Fibroblast of skin of right biceps (primary cell): ENCODE results near the gene OR52E8.

Source experiments
- DNase-seq: peaks from one replicate; pipeline ENCODE4 v3.0.0-alpha.2; 2013

Gene OR52E8

DNA sequence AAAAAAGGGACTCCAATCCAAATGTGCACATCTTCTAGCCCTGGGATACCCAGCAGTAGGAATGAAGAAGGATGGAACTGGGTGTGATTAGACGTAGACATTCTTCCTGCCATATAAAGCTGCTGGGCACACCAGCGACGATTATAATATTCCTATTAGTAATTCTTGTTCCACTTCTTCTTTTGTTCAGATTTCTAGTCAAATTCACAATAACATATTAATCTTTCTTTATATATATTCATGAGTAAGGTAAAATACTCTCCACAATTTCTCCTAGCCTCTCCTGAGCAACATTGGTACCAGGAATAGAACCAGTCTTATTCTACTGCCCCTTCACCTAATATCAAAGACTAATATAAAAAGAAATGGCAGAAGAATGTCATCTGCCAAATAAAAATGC, at the start of gene OR52E8:
Gene OR52E8, minus strand, starts transcription at position 101 of the 400 bp plus-strand sequence. Its CDS starts 0 bp downstream, at position 101.
- no peak for DNase-seq

DNA sequence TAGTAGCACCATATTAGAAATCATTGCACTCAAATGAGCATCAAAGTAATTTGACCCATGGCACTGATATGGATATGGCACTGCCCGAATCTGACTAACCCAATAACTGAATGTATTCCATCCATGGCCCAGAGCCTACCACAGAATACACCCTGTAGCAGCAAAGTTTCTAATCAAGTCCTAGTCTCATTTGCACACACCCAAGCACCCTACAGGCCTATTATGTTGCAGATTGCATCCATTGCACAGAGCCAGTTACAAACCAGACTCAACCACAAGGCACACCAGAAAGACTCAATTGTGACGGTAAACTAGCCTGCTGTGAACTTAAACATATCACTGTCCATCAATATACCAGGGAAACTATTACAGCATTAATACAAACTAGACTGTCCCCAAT, 42.0 kb upstream of the OR52E8 start:
- DNase-seq = no peak

DNA sequence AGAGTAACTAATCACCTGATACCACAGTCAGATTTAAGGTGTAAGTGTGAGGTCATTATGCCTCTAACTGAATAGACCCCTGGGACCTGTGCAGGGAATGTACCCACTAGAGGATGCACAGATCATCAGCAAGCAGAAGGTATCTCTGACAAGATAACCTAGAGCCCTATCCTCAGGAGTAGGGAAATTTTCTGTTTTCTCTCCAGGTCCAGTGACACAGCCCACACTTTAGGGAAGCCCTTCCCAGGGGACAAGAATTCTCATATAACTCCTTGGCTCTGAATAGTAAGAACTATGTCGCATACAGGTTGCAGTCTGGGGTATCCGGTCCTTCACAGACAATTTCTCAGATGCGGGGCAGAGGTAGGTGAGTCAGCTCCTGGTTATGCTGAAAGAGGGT, 35.4 kb upstream of the OR52E8 start, which contains the start of gene OR52E5:
Gene OR52E5, plus strand, starts transcription at position 301 of the 400 bp plus-strand sequence. CDS start 7,569 bp downstream, outside the sequence.
- no peak for DNase-seq

DNA sequence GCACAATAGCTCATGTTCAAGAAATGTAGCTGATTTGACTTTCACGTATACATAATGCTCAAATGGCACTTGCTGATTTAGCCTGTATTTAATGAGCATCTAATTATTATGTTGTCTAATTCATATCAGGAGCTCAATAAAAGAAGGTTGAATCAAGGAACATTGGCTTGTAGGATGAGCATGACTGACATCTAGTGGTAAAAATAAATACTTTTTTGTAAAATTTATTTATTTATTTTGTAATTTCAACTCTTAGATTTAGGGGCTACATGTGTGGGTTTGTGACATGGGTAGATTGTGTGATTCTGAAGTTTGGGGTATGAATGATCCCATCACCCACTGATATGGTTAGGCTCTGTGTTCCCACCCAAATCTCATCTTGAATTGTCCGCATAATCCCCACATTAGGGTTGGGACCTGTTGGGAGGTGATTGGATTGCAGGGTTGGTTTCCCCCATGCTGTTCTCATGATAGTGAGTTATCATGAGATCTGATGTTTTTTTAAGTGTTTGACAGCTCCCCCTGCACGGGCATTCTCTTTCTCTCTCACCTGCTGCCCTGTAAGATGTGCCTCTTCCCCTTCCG, 33.8 kb upstream of the OR52E8 start:
- peak; percentile 3 for DNase-seq

DNA sequence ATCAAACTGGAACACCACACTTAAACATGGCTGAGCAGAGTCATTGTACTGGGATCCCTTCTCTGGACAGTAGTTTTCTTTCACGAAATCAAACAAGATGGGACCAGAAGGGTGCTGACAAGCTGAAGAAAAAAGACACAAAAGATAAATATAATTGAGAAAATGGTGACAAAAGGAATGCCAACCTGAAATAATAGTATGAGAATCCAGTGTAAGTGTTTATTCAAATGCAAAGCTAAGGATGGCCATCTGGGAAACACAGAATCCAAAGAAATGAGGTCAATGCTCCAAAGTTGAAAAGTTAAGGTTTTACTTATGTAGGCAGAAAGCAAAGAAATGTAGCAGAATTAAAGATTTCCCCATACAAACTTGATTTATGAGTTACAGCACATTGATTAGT, 30.2 kb upstream of the OR52E8 start:
- DNase-seq = no peak

DNA sequence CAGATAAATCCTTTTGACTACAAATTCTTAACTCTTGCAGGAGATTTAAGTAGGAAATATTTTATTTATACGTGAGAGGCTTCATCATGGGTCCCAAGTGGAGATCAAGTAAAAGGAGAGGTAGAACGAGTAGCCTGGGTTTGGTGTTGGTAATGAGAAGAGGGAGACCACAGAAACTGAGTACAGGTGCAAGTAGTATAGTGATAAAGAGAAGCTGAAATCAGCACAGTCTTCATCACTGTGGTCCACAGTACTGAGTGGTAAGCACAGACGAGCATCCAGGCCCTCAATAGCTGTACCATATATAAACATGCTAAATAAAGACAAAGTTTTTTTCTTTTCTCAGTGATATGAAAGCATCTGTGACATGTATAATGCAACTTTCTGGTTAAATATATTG, 29.7 kb upstream of the OR52E8 start:
- DNase-seq = no peak

DNA sequence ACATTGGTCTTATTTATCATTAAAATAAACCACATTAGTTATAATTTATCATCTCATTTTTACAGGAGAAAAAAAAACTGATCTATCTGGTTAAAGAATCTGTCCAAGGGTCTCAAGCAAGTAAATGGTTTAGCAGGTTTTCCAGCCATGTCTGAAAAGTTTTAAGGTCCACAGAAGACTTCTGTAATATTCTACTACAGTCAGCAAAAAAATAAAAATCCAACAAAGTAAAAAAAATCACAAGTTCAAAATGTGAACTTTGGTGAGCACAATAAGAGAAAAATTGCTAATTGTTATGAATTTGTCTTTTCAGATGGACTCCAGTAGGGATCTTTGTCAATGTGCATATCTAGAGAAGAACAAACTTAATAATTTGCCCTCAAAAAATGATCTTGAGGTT, 24.3 kb upstream of the OR52E8 start:
- DNase-seq = no peak

DNA sequence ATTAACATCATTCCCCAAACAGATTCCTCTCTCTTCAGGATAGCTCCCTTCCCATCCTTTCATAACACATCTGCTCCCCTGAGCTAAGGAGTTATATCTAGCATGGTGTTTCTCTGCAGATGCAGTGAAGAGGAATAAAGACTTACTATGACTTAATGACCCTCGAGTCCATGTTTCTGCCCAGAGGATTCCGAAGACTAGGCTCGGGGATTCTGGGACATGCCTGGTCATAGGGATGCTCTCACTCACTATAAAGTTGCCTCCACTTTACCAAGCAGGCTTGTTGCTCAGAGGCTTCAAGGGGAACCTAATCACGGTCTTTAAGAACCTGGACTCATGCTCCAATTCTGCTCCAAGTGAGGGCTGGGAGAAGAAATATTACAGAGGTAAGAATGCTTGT, 22.8 kb upstream of the OR52E8 start, which contains the start of gene OR52E4:
Gene OR52E4, plus strand, starts transcription at position 301 of the 400 bp plus-strand sequence. CDS start 3,664 bp downstream, outside the sequence.
- no peak for DNase-seq

DNA sequence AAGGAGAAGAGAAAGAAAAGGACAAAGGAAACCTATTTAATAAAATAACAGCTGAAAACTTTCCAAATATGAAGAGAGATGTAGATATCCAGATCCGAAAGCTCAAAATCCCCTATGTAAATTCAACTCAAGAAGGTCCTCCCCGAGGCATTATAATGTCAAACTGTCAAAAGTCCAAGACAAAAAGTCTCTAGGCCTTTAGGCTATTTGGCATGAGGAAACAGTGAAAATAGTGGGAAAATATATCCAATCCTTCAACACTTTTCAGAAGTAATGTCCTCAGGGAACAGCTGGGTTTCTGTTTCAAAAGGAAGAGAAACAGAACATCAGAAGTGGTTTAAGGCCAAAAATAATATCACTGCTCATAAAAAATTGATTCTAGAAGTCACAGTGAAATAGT, 21.1 kb upstream of the OR52E8 start:
- no peak for DNase-seq

DNA sequence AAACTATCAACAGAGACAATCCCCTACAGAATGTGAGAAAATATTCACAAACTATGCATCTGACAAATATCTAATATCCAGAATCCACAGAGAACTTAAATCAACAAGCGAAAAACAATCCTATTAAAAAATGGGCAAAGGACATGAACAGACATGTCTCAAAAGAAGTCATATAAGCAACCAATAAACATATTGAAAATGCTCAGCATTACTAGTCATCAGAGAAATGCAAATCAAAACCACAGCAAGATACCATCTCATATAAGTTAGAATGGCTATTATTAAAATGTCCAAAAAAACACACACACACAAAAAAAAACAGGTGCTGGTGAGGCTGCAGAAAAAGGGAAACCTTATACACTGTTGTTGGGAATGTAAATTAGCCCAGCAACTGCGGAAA, 8.3 kb upstream of the OR52E8 start:
- DNase-seq = no peak

DNA sequence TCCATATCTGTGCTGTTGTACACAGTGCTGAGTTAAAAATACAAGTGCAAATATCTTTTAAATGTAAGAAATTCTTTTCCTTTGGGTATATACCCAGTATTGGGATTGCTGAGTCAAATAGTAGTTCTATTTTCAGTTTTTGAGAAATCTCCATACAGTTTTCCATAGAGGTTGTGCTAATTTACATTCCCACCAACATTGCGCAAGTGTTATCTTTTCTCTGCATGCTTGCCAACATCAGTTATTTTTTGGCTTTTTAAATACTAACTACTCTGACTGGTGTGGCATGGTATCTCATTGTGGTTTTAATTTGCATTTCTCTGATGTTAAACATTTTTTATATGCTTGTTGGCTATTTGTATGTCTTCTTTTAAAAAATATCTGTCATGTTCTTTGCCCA, 6.5 kb downstream of the OR52E8 start:
- DNase-seq = no peak

DNA sequence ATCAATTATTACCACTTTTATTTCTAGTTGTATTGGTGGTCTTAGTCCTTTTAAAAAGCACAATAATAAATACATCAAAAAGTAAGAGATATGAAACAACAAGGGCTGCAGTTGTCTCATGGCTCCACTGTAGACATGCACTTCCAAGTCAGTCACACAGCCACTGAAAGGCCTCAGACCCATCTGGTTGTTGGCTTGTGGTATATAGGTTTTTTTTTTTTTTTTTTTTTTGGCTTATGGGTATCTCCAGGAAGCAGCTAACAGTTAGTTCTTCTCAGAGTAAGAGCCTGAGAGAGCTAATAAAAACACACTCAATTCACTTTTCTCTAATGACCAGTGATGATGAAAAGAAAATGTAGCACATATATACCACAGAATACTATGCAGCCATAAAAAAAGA, 9.8 kb downstream of the OR52E8 start:
- no peak for DNase-seq

DNA sequence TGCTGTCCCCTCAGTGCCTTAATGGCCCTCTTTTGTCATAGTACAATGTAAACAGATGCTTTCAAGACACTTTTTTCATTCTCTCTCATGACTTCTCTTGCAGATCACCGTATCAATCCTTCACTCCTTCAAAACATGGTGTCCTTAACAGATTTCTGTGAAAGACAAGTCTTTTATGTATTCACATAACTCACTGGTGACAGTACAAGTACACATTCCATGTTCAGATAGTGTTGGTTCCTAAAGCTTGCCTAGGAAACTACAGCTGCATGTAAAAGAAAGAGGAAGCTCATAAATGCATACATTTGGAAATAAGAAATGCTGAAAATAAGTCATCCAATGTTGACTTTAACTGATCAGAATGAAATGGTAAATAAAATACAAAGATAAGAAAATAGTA, 10.8 kb downstream of the OR52E8 start:
- no peak for DNase-seq

DNA sequence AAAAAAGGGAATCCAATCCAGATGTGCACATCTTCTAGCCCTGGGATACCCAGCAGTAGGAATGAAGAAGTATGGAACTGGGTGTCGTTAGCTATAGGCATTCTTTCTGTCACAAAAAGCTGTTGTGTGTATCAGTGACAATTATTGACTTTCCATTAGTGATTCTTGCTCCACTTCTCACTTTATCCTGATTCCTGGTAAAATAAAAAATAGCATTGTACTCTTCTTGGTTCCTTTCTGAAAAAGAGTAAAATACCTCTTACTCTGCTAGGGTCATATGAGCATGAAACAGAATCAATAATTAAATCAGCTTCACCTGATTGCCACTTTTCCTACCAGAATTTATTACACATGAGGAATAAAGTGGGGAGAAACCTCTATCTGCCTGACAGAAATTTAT, 15.7 kb downstream of the OR52E8 start, which contains the start of gene OR52E6:
Gene OR52E6, minus strand, starts transcription at position 101 of the 400 bp plus-strand sequence. Its CDS starts 0 bp downstream, at position 101.
- no peak for DNase-seq

DNA sequence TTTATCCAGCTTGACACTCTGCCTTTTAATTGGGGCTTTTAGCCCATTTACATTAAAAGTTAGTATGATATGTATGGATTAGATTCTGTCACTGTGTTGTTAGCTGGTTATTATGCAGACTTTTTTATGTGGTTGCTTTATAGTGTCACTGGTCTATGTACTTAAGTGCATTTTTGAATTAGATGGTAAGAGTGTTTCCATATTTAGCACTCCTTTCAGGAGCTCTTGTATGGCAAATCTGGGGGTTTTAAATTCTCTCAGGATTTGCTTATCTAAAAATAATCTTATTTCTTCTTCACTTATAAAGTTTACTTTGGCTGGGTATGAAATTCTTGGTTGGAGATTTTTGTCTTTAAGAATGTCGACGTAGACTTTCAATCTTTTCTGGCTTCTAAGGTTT, 19.8 kb downstream of the OR52E8 start:
- DNase-seq = no peak

DNA sequence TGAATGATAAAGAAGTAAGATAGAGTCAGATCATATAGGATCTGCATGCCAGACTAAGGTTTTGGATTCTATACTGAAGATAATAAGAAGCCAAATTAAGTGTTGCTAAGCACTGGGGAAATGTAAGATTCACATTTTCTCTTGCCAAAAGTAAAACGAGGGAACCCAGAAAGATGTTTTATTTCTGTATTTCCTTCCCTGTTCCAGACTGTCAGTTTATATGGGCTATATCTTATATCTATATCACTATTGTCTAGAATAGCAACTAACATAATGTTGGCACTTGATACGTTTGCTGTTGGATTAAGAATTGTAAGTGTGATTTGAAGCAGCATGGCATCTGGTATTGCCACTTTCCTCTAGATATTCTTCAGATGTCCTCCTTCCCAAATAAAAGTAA, 24.0 kb downstream of the OR52E8 start:
- no peak for DNase-seq

DNA sequence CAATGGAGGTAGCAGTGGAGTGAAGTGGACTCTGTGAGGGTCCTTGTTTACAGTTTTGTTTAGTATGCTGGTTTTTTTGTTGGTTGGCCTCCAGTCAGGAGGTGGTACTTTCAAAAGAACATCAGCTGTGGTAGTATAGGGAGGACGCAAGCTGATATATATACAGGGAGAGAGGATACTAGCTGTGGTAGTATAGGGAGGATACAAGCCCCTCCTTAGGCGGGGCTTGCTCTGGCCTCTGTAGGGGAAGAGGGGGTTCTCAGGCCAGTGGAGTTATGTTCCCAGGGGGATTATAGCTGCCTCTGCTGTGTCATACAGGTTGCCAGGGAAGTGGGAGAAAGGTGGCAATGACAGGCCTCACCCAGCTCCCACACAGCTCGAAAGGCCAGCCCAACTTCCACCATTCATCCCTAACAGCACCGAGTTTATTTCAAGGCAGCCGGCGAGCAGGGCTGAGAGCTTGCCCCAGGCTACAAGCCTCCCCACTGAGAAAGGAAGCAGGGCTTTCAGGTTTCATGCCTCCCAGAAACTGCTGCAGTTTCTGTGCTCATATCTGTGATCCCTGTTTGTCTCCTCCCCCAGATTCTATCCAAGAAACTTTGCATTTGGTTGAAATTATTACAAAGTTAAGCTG, 26.2 kb downstream of the OR52E8 start:
- DNase-seq = no peak

DNA sequence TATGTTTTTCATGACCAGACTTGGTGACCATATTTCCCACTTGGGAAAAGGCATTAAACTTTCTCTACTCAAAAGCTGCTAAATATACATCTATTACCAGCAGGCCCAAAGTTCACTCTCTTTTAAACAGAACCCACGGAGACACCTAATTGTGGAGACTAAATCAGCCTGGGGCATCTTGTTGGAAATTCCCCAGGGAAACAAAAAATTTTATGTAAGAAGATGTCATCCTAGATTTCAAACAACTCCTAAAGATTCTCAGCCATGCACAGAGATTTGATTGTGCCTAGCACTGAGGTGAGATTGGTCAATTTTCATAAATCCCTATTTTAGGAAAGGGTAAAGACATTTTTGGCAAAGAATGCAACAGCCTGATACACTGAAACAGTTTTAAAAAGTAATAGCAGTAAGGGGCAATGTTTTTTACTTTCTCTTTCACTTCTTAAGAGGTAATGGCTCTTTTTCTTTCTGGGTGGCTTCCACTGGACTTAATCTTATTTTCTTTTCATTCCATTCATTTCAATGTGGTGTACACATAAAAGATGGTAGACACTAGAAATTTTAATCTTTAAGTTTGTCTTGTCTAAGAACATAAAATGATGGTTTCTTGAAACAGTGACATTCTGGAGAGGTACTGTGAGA, 39.1 kb downstream of the OR52E8 start:
- DNase-seq = no peak

DNA sequence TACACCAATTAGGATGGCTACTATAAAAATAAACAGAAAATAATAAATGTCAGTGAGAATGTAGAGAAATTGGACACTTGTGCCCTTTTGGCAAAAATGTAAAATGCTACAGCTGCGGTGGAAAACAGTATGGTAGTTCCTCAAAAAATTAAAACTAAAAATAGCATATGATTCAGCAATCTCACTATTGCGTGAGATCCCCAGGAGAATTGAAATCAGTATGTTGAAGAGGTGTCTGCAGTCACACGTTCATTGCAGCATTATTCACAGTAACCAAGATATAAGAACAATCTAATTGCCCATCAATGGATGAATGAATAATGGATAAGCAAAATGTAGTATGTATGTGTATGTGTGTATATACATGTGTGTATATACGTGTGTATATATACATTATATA, 42.0 kb downstream of the OR52E8 start:
- no peak for DNase-seq

DNA sequence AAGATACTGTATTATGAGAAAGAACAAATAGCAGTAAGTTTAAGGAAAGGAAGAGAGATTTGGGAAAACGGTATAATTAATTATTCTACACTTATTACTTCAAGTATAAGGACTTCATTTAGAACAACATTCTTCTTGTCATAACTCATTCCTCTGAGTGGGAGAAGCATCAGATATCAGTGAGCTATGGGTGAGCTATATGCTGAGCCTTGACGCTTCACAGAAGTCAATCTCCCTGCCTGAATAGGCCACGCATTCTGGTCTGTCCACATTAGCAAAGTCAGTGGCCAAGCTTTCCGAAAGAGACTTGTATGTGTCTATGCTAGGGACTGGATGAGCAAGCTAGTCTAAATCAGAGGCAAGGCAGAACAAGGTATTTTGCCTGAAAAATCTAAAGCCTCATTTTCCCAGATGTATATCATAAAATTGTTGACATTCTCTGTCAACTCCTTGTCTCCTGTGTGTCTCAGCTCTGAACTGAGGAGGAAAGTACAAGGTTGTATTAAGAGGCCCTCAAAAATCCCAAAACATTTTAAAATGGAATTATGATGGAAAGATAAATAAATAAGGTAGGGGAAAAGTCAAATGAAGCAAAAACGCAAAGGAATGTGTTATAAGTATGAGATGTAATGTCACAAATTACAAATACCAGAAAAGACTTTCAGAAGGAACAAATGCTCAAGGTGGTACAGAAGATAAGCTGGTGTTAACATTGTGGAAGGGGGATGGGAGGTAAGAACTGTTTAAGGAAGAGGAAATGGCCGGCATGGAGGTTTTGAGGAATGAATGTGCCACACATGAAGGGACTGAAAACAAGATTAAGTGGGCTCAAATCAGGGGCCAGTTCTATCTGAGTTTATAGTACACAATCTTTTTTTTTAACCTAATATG, 47.3 kb downstream of the OR52E8 start:
- DNase-seq = no peak

DNA sequence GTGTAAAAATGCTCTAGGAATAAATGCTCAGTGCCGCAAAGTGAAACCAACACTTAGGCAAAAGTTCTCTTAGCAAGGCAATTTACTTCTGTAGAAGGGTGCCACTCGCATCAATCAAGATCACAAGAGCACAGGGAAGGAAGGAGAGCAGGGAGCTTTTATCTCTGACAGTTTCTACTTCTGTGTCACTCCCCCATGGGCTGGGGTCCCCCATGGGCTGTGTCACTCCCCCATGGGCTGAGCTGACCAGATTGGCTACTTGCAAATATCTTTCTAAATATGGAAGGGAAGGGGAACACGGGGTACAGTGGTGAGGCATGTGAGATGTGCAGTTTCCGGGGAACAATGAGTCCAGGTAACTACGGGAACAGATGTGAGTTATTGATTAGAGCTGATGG, 48.4 kb downstream of the OR52E8 start:
- no peak for DNase-seq

DNA sequence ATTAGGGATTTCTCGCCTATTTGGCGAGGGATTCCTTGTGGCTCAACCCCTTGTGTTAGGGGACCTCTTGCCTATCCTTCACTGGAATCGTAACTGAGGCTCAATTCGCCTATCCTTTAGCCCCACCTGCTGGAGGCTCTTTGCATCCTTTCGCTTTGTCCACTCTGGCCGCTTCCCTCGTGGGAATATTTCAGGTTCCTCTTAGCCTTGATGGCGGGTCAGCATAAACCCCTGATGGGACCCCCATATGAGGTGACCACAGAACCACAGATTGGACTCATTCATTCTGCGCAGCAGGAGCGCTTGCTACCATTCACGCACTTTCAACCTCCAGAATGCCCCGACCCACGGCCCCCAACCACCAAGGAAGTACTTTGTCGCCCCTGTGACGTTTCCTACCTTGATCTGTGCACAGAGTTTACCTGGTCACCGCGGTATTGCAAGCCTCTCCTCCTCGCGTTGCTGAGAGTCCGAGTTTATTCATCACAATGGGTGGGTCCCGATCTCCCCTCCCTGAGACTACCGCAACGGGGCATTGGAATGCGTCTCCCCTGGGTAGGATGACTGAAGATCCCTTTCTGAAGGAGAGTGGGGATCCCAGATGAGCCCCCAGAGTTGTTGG, 48.9 kb downstream of the OR52E8 start, which contains the start of gene OR52N2:
Gene OR52N2, plus strand, starts transcription at position 425 of the 622 bp plus-strand sequence. CDS start 11,412 bp downstream, outside the sequence.
- DNase-seq = peak; percentile 63
